Measurements from ENCODE around the gene TBC1D2B.

The TBC1D2B gene

GRCh38 chr15:78007211-78007931, 70.1 kb downstream of the TBC1D2B start:
- no peak overlapping the region for H3K4me3 ChIP-seq (replicated peaks; ENCODE audit: low read depth, low read length)
- TF ChIP-seq, protein P1, sequence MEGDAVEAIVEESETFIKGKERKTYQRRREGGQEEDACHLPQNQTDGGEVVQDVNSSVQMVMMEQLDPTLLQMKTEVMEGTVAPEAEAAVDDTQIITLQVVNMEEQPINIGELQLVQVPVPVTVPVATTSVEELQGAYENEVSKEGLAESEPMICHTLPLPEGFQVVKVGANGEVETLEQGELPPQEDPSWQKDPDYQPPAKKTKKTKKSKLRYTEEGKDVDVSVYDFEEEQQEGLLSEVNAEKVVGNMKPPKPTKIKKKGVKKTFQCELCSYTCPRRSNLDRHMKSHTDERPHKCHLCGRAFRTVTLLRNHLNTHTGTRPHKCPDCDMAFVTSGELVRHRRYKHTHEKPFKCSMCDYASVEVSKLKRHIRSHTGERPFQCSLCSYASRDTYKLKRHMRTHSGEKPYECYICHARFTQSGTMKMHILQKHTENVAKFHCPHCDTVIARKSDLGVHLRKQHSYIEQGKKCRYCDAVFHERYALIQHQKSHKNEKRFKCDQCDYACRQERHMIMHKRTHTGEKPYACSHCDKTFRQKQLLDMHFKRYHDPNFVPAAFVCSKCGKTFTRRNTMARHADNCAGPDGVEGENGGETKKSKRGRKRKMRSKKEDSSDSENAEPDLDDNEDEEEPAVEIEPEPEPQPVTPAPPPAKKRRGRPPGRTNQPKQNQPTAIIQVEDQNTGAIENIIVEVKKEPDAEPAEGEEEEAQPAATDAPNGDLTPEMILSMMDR (IDR thresholded peaks at IDR 0.05; ENCODE audit: low read depth, low read length, missing control alignments), result no peak
- no peak for DNase-seq (ENCODE audit: extremely low read depth, low read depth)

GRCh38 chr15:78006567-78007205, 70.8 kb downstream of the TBC1D2B start:
- no peak for DNase-seq (ENCODE audit: extremely low read depth, low read depth)
- H3K4me3 ChIP-seq (replicated peaks; ENCODE audit: low read depth, low read length), result no peak overlapping the region
- TF ChIP-seq, protein P1 (IDR thresholded peaks at IDR 0.05; ENCODE audit: low read depth, low read length, missing control alignments), result no peak

- no peak overlapping the region for H3K4me3 ChIP-seq (replicated peaks; ENCODE audit: low read depth, low read length)
- TF ChIP-seq, protein P1 (IDR thresholded peaks at IDR 0.05; ENCODE audit: low read depth, low read length, missing control alignments), result peak; percentile 15
- peak; percentile 54 for DNase-seq (ENCODE audit: extremely low read depth, low read depth)
These were observed 72.4 kb downstream of the TBC1D2B start for GRCh38 chr15:78004919-78005634.

GRCh38 chr15:78004222-78004727, 73.2 kb downstream of the TBC1D2B start:
- no peak for DNase-seq (ENCODE audit: extremely low read depth, low read depth)
- TF ChIP-seq, protein P1 (IDR thresholded peaks at IDR 0.05; ENCODE audit: low read depth, low read length, missing control alignments), result no peak
- no peak overlapping the region for H3K4me3 ChIP-seq (replicated peaks; ENCODE audit: low read depth, low read length)

DNA sequence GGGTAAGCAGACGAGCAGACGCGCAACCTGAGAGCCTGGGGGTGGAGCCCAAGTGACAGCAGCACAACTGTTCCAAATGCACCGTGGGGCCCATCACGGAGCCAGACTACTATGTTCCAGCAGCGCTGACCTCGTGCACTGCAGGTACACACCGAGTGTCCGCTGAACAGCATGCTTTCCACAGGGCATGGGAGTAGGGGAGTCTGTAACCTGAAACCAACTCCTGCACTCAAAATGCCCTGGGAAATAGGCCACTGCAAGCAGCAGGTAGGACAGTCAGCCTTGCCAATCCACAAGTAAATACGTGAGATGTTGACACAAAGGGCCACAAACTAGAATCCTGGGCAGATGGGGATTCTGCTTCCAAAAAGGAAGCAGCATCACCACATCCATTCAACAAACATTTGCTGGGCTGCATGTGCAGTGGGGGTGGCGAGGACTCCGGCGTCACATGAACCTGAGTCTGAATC, 73.9 kb downstream of the TBC1D2B start:
- DNase-seq (ENCODE audit: extremely low read depth, low read depth), result no peak
- TF ChIP-seq, protein P1 (IDR thresholded peaks at IDR 0.05; ENCODE audit: low read depth, low read length, missing control alignments), result no peak
- no peak overlapping the region for H3K4me3 ChIP-seq (replicated peaks; ENCODE audit: low read depth, low read length)

GRCh38 chr15:78002996-78003395, 74.5 kb downstream of the TBC1D2B start:
- DNase-seq (ENCODE audit: extremely low read depth, low read depth), result no peak
- TF ChIP-seq, protein P1 (IDR thresholded peaks at IDR 0.05; ENCODE audit: low read depth, low read length, missing control alignments), result no peak
- no peak overlapping the region for H3K4me3 ChIP-seq (replicated peaks; ENCODE audit: low read depth, low read length)

Data from HFF-Myc (cell line).